GM19099 (cell line): Measurements from ENCODE around the gene CSPG5.

Experiments
- POLR2A ChIP-seq: IDR thresholded peaks from 3 replicates; pipeline ENCODE4 v1.6.1; 2011; ENCODE audit warnings: low read depth; ENCODE audit not compliant: insufficient read length; ENCODE audit errors: extremely low read depth

The CSPG5 gene

DNA sequence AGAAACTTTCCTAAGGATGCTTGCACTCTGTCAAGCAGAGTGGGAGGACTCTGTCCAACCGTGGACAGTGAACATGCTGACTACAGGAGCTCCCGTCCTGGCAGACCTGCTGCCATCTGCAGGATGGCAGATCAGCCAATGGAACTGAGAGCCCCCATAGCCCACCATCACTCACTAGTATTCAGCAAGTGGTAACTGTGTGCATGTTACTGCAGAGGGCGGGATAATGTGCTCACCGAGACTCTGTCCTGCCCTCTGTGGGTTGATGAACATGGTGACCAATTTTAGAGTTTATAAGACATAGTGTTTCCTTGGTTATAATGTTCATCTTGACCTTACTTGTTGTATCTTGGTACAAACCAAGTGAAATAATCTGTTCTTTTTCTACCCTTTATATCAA lies 11.5 kb downstream of the CSPG5 start:
- no peak for TF ChIP-seq POLR2A

DNA sequence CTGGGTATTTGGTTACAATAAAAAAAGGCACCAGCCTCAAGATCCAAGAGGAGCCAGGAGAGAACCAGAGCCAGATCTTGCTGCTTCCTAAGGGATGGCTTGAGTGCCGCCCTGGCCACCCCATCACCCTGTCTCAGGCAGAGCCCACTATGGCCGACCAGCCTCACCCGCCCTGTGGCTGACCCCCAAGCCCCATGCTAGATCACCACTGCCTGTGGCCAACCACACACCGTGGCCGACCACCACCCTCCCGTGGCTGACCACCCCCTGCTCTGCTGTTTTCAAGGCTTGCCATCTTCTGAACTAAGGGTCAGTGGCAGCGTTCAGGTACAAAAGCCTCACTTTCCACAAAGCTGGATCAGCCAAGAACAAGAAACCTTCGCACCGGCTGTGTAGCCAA lies 12.0 kb downstream of the CSPG5 start:
- TF ChIP-seq POLR2A = no peak

DNA sequence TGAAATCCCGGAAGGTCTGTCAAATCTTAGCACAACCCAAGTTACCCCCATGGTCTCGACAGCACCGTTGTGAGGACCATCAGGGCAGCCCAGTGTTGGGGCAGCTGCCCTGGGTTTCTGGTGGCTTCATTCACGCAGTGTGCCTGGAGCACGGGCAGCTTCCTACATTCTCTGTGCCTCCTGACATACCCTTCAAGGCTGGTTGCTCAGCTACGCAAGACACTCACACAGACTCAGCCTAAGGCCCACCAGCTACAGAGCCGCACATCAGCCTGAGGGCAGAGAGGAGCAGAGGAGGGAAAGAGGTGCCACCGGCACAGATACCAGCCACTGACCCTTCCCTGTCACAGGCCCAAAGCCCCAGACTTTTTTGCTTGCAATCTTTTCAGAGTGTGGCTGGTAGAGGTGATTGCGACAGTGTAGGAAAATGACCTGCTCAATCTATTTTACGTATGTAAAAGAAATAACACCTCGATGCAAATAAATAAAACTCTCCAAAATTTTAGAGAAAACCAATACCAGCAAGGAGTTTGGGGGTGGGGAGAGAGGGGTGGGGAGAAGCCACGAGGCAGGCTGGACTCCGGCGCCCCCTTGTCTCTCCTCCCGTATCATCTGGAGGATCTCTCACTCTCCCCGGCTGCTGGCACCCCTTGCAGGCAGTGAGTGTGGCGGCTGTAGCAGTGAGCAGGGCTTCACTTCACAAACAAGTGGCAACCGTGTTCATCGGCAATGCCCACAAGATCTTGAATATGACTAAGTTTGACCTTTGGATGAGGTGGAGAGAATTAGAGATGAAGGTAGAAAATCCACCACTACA lies 12.7 kb downstream of the CSPG5 start:
- TF ChIP-seq POLR2A = no peak

DNA sequence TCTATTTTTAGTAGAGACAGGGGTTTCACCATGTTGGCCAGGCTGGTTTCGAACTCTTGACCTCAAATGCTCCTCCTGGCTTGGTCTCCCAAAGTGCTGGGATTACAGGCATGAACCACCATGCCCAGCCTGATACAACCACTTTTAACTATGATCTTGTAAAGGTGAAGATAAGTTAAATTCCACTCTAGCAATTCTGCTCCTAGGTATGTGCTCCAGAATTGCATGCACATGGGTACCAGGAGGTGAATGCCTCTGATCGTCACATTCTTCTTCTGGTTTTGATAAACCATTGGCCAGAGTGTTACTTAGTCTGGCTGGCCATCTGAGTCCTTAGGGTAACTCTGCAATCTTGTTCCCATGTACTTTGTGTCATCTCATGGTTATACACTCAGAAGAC lies 22.3 kb downstream of the CSPG5 start:
- TF ChIP-seq POLR2A = no peak

DNA sequence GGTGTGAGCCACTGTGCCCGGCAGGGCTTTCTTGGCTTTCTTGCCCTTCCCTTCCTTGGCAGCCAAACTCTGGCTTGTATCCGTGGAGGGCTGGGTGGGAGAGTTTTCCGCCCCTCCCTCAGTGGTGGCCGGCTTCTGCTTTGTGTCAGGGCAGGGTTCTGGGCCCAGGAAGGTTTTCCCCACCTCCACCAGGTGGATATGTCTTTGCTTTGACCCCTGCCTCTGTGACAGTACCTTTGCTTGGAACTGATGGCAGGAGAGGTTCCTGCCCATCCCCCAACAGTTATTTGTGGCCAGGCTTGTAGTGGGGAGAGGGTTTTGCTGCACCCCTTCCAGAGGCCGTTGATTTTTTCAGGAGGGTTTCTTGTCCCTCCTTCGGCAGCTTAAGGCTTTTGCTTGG lies 24.3 kb downstream of the CSPG5 start:
- no peak for TF ChIP-seq POLR2A

DNA sequence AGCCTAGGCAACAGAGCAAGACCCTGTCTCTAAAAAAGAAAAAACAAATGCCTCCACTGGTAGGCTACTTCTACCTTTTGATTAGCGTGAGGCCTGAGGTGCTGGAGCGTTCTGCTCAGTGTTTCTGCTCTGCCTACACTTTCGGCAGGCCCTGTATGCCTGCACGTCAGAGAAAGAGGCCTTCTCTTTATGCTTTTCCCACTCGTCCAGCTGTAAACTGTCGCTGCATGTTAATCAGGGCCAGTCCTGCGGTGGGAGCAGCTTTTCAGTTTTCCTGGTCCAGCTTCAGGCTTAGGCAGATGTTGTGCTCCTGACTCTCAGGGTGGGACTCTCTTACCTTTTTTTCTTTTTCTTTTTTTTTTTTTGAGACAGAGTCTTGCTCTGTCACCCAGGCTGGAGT lies 25.3 kb downstream of the CSPG5 start:
- no peak for TF ChIP-seq POLR2A

DNA sequence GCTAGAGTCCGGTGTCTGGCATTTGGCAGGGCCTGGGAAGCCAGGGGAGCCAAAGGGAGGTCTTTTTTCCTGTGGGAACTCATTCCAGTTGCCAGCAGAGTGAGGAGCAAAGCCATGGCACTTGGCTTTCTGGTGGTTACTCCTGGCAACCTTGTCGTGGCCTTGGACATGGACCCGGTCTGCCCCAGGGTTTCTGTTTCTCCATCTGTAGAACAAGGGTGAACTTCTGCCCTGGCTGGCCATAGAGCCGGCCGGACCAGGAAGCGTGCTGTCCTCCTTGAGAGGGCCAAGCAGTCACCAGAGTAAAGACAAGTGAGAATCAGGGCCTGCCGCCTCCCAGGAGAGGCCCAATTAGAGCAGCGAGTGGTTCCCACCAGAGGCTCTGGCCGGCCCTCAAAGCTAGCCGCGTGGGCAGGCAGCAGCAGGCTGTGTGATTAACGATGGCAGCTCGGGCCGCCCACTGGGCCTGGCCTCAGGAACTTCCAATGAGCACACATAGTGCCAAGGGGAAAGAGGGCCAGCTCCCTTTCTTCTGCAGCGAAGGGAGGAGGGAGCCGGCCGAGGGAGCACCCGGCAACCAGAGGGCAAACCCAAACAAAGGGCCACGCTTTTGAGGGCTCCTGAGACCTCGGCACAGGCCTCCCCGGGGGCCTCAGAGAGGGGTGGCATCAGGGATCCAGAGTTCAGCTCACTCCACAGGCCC lies 36.0 kb downstream of the CSPG5 start:
- TF ChIP-seq POLR2A = no peak

DNA sequence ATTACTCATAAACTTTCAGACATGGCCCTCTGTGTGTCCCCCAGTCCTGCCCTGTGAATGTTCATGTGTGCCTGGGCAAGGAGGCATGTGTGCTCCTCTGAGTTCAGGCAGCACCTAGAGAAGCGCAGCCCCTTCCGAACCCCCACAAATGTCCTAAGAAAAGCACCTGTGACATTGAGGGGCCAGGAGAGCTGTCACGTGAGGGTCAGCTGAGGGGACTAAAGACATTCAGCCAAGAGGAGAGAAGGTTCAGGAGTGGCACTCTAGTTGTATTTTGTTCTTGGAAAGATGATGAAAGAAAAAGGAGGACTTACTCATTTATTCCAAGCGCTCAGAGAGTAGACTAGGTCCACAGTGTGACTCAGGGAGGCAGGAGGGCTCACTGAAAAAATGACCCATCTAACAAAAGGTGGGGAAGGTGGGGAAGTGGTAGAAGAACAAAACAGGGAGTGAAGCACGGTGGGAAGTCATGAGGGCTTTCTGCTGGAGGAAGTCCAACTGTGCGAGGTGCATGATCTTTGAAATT lies 37.0 kb downstream of the CSPG5 start:
- no peak for TF ChIP-seq POLR2A

DNA sequence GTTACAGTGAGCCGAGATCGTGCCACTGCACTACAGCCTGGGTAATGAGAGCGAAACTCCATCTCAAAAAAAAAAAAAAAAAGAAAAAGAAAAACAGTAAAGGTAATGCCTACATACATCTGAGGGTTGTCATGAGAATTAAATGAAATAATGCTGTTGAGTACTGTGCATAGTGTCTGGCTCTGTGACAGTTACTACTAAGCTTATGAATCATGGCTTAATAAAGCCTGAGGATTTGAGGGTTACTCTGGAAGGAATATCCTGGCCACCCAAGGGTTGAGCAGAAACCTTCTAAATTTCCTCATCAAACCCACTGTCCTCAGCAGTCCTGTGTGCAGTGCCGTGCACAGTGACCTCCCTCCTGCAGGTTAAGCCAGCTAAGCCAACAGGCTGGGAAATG lies 38.4 kb downstream of the CSPG5 start:
- TF ChIP-seq POLR2A = no peak

DNA sequence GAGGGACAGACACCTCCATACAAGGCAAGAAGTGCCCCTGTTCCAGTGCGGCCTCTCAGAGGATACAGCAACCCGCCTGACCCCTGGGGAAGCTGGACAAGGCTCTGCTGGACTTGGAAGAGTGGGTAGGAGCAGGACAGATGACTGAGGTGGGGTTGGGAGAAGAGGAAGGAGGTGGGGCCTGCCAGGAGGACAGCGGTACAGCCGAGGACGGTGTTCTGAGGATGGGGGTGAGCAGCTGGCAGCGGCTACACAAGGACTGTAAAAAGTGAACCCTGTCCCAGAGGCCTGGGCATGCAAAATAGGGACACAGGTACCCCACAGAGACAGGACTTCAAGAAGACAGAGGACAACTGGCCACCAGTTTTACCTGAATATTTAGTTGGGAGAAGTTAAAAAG lies 41.7 kb downstream of the CSPG5 start:
- no peak for TF ChIP-seq POLR2A

DNA sequence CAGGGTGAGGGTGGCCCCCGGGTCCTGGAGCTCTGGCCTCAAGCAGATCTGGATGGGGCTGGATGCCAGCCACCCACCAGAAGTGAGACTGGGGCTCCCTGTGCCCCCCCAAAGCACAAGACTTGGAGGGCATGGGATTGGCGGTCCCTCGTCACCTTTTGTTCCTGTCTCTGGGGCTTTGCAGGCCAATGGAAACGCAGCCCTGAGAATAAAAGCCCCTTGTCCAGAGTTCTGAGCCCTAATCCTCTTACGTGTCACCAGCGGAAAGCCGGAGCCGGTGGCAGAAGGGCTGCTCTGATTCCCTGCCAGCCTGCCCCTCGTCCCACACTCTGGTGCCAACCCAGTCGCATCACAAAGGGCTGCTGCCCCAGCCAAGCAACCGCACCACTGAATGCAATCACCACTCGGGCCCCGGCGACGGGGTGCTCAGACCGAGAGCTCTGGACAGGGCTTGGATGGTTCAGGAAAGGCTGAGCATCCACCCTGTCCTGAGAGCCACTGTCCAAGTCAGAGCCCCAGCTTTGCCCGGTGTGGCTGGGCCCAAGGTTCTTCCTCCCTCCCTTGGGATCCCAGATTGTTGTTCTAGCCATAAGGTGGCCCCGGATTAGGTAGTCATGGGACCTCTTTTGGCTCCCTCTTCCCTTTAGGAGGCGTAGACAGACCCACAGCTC lies 42.3 kb downstream of the CSPG5 start:
- no peak for TF ChIP-seq POLR2A

DNA sequence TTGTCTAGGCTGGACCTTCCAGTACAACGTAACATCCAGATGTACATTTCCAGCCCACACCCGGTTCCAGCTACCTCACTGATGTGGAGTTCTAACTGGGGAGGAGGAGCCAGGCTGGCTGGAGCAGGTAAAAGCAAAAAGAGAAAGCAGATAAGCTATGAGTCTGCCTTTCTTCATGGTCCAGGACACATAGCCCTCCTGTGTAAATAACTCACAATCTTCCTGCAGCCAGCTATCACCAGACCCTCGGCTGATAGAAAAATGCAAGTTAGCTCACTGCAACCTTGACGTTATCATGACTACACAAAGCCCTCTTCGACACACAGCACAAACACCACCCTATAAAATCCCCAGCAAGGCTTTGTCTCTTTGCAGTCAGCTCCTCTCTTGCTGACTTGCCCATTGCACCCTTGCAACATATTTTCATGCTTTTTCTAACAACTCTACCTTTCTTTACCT lies 44.6 kb downstream of the CSPG5 start:
- TF ChIP-seq POLR2A = no peak

DNA sequence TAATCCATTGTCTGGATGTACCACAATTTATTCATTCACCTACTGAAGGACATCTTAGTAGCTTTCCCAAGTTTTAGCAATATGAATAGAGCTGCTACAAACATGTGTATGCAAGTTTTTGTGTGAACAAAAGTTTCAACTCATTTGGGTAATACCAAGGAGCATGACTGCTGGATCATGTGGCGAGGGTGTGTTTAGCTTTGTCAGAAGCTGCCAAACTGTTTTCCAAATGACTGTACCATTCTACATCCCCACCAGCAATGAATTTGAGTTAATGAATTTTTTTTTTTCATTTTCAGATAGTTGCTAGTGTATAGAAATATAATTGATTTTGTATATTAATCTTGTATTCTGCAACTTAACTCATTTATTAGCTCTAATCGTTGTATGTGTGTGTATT lies 45.2 kb downstream of the CSPG5 start:
- no peak for TF ChIP-seq POLR2A

DNA sequence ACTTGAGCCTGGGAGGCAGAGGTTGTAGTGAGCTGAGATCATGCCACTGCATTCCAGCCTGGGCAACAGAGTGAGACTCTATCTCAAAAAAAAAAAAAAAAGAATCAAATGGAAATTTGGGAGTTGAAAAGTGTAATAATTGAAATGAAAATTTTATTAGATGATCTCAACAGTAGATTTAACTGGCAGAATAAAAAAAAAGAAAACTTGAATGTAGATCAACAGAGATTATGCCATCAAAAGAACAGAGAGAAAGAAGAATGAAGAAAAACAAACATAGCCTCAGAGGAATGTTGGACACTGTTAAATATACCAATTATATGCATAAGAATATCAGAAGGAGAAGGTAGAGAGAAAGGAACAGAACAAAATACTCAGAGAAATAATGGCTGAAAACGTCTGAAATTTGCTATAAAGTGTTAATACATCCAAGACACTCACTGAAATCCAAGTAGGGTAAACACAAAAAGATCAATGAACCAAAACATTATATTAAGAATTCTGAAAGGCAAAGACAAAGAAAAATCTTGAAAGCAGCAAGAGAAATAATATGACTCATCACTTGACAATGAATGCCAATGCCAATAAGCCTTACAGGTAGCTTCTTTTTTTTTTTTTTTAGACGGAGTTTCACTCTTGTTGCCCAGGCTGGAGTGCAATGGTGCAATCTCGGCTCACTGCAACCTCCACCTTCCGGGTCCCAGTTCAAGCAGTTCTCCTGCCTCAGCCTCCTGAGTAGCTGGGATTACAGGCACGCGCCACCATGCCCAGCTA lies 50.5 kb downstream of the CSPG5 start:
- no peak for TF ChIP-seq POLR2A

DNA sequence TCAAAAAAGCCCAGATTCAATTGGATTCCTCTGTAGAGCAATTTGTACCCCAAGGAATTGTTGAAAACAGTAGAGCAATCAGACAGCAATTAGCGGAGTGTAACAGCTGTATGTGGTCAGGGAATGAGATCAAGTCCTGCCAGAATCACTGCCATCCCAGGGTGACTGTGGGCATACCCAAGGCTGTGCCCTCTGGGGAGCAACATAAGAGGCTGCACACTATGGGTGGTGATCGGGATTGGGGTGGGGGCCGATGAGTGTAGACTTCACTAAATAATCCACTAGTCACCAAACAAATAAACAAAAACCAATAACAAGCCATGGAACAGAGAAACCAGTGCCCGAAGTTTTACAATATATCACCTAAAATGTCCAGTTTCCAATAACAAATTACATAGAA lies 53.0 kb downstream of the CSPG5 start:
- TF ChIP-seq POLR2A = no peak

DNA sequence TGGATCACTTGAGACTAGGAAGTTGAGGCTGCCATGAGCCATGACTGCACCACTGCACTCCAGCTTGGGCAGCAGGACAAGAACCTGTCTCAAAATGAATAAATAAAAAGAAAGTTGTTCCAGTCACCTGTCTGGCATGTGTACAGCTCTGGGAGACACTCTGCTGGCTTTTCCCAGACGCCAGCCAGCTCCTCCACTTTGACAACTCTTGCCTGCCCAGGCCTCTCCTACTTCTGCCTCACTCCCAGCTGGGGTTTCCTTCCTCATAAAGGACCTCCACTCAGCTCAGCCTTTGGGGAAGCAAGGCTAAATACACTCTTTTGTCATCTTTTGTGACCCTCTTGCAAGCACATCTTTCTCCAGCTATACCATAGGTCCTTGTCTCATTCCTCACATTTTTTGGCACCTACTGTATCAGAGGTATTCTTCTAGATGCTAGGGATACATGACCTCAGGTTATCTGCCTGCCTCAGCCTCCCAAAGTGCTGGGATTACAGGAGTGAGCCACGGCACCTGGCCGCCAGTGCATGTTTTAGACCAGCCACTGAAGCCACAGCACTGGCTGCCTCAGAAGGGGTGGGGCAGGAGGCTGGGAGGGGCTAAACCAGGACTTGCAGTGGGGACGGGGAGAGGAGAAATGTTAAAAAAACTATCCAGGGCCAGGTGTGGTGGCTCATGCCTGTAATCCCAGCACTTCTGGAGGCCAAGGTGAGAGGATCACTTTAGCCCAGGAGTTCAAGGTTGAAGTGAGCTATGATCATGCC lies 55.2 kb downstream of the CSPG5 start:
- no peak for TF ChIP-seq POLR2A
